SK-N-MC (cell line): Measurements from ENCODE around the gene MYO5B.
"Not testable (repeated sequence)": the region's sequence is repeated elsewhere in the genome, so short reads cannot be mapped to it uniquely, and the experiment has no call there.

Experiments used
- EZH2 ChIP-seq: fragments of 200-600 bp; sonication (generic); IDR thresholded peaks from one replicate; pipeline ENCODE4 v1.6.1; 2017; ENCODE audit warnings: antibody characterized with exemption
- FOXP2 ChIP-seq: optimal IDR thresholded peaks from 2 replicates; pipeline ENCODE3; 2011; ENCODE audit warnings: mild to moderate bottlenecking, moderate library complexity; ENCODE audit not compliant: insufficient read depth; ENCODE audit errors: extremely low read length, control extremely low read depth
- POLR2AphosphoS5 ChIP-seq: IDR thresholded peaks from 2 replicates; pipeline ENCODE4 v1.6.1; 2012; ENCODE audit warnings: mild to moderate bottlenecking, low read depth, low read length, borderline replicate concordance

DNA sequence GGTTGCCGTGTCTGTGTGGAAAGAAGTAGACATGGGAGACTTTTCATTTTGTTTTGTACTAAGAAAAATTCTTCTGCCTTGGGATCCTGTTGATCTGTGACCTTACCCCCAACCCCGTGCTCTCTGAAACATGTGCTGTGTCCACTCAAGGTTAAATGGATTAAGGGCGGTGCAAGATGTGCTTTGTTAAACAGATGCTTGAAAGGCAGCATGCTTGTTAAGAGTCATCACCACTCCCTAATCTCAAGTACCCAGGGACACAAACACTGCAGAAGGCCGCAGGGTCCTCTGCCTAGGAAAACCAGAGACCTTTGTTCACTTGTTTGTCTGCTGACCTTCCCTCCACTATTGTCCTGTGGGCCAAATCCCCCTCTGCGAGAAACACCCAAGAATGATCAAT, 394.5 kb downstream of the MYO5B start:
- not testable (repeated sequence) for TF ChIP-seq POLR2AphosphoS5, EZH2, FOXP2
